IgD-negative memory B cell (primary cell): Measurements from ENCODE around the gene ADGRA1. TPM values are rescaled to one million over a fixed set of nuclear protein-coding genes. Genes with fewer than 3 reads are reported as not detected.
"Not testable (repeated sequence)": the region's sequence is repeated elsewhere in the genome, so short reads cannot be mapped to it uniquely, and the experiment has no call there.

Experiments
- H3K27ac Mint-ChIP-seq, 3 donors: one replicate each; pipeline ENCODE4 v1.8.0; 2020 to 2022; ENCODE audit warnings: mild to moderate bottlenecking in 3 of 3, mixed read lengths in 3 of 3, moderate library complexity in 1 of 3
- H3K27me3 Mint-ChIP-seq: one replicate; pipeline ENCODE4 v1.8.0; 2021; ENCODE audit warnings: mixed read lengths
- H3K36me3 Mint-ChIP-seq: one replicate; pipeline ENCODE4 v1.8.0; 2020; ENCODE audit warnings: mild to moderate bottlenecking, mixed read lengths
- H3K4me1 Mint-ChIP-seq, 3 donors: one replicate each; pipeline ENCODE4 v1.8.0; 2020 to 2022; ENCODE audit warnings: mixed read lengths in 3 of 3, mild to moderate bottlenecking in 1 of 3
- H3K4me3 Mint-ChIP-seq, 4 donors: one replicate each; pipeline ENCODE4 v1.8.0; 2020 to 2022; ENCODE audit warnings: mild to moderate bottlenecking in 4 of 4, mixed read lengths in 4 of 4, moderate library complexity in 3 of 4
- H3K9me3 Mint-ChIP-seq, 3 donors: one replicate each; pipeline ENCODE4 v1.8.0; 2020 to 2021; ENCODE audit warnings: mixed read lengths in 3 of 3, mild to moderate bottlenecking in 1 of 3
- polyA plus RNA-seq: library from polyadenylated mRNA; unstranded; fragments of 300-500 nt; fragmentation: Illumina TruSeq; gene quantifications from one replicate; pipeline ENCODE4 v1.2.3, GENCODE V29; 2021

The ADGRA1 gene
- polyA plus RNA-seq, 1 donor from 2014 or later: not detected

- Mint-ChIP-seq H3K4me1 (no peaks in the 10 kb centered on the region), H3K27me3 (no peaks in the 10 kb centered on the region), H3K27ac (no peak overlapping the region), H3K9me3 (no peaks in the 10 kb centered on the region), H3K4me3 (no peak overlapping the region), H3K36me3 (no peaks in the 10 kb centered on the region)
These were observed 39.5 kb upstream of the ADGRA1 start for GRCh38 chr10:133048266-133048665.

- Mint-ChIP-seq H3K9me3 (no peaks in the 10 kb centered on the region), H3K27ac (no peak overlapping the region), H3K4me3 (no peak overlapping the region), H3K27me3 (no peaks in the 10 kb centered on the region), H3K36me3 (no peaks in the 10 kb centered on the region), H3K4me1 (no peaks in the 10 kb centered on the region)
These were observed 38.8 kb upstream of the ADGRA1 start for GRCh38 chr10:133048926-133049325.

- H3K4me3 Mint-ChIP-seq: no peak overlapping the region
- H3K27ac Mint-ChIP-seq: no peak overlapping the region
- H3K36me3 Mint-ChIP-seq: no peaks in the 10 kb centered on the region
- H3K4me1 Mint-ChIP-seq: no peaks in the 10 kb centered on the region
- H3K27me3 Mint-ChIP-seq: no peaks in the 10 kb centered on the region
- H3K9me3 Mint-ChIP-seq: no peaks in the 10 kb centered on the region
These were observed 38.1 kb upstream of the ADGRA1 start for GRCh38 chr10:133049639-133050038.

GRCh38 chr10:133050371-133050770 is 37.4 kb upstream of the ADGRA1 start:
- H3K27ac Mint-ChIP-seq: no peak overlapping the region
- no peak overlapping the region for H3K4me3 Mint-ChIP-seq
- peaks cover 1% of the 10 kb centered on the region for H3K27me3 Mint-ChIP-seq
- H3K36me3 Mint-ChIP-seq: no peaks in the 10 kb centered on the region
- H3K4me1 Mint-ChIP-seq: no peaks in the 10 kb centered on the region
- H3K9me3 Mint-ChIP-seq: no peaks in the 10 kb centered on the region

- Mint-ChIP-seq H3K9me3 (no peaks in the 10 kb centered on the region), H3K4me1 (no peaks in the 10 kb centered on the region), H3K27me3 (peaks cover 6% of the 10 kb centered on the region), H3K27ac (no peak overlapping the region), H3K4me3 (no peak overlapping the region), H3K36me3 (no peaks in the 10 kb centered on the region)
These were observed 35.6 kb upstream of the ADGRA1 start for GRCh38 chr10:133052076-133052475.

- not testable (repeated sequence) for H3K9me3 Mint-ChIP-seq, H3K27me3 Mint-ChIP-seq, H3K36me3 Mint-ChIP-seq, H3K4me3 Mint-ChIP-seq, H3K4me1 Mint-ChIP-seq, H3K27ac Mint-ChIP-seq
These were observed 34.1 kb upstream of the ADGRA1 start for GRCh38 chr10:133053527-133054133.

GRCh38 chr10:133055470-133055869 is 32.3 kb upstream of the ADGRA1 start:
- H3K9me3 Mint-ChIP-seq: no peaks in the 10 kb centered on the region
- H3K4me1 Mint-ChIP-seq: peaks cover 0 to 2% (median 0%) of the 10 kb centered on the region in 3 donors
- no peaks in the 10 kb centered on the region for H3K36me3 Mint-ChIP-seq
- H3K27me3 Mint-ChIP-seq: peaks cover 6% of the 10 kb centered on the region
- H3K4me3 Mint-ChIP-seq: no peak overlapping the region
- peak overlapping the region in 1 of 3 donors; percentile 43 for H3K27ac Mint-ChIP-seq

- H3K27ac Mint-ChIP-seq: no peak overlapping the region
- no peak overlapping the region for H3K4me3 Mint-ChIP-seq
- no peaks in the 10 kb centered on the region for H3K36me3 Mint-ChIP-seq
These were observed 31.7 kb upstream of the ADGRA1 start for GRCh38 chr10:133056001-133056400.

GRCh38 chr10:133056651-133057178 is 31.0 kb upstream of the ADGRA1 start:
- Mint-ChIP-seq H3K27me3 (peaks cover 6% of the 10 kb centered on the region), H3K4me1 (peaks cover 0 to 2% (median 0%) of the 10 kb centered on the region in 3 donors), H3K27ac (no peak overlapping the region), H3K4me3 (no peak overlapping the region), H3K9me3 (no peaks in the 10 kb centered on the region), H3K36me3 (no peaks in the 10 kb centered on the region)

More at GRCh38 chr10:133056001-133056400, 31.7 kb upstream of the ADGRA1 start:
- no peaks in the 10 kb centered on the region for H3K9me3 Mint-ChIP-seq
- H3K4me1 Mint-ChIP-seq: peaks cover 0 to 2% (median 0%) of the 10 kb centered on the region in 3 donors
- peaks cover 6% of the 10 kb centered on the region for H3K27me3 Mint-ChIP-seq

- Mint-ChIP-seq H3K4me3 (no peak overlapping the region), H3K27ac (no peak overlapping the region), H3K27me3 (peaks cover 6% of the 10 kb centered on the region)
These were observed 29.2 kb upstream of the ADGRA1 start for GRCh38 chr10:133058331-133059092.

GRCh38 chr10:133059093-133059470 is 28.6 kb upstream of the ADGRA1 start:
- H3K4me3 Mint-ChIP-seq: no peak overlapping the region
- no peak overlapping the region for H3K27ac Mint-ChIP-seq
- no peaks in the 10 kb centered on the region for H3K9me3 Mint-ChIP-seq

More at GRCh38 chr10:133058331-133059092, 29.2 kb upstream of the ADGRA1 start:
- H3K36me3 Mint-ChIP-seq: no peaks in the 10 kb centered on the region
- H3K9me3 Mint-ChIP-seq: no peaks in the 10 kb centered on the region
- H3K4me1 Mint-ChIP-seq: peaks cover 0 to 2% (median 0%) of the 10 kb centered on the region in 3 donors

GRCh38 chr10:133059571-133059970 is 28.2 kb upstream of the ADGRA1 start:
- Mint-ChIP-seq H3K27me3 (peaks cover 6% of the 10 kb centered on the region), H3K36me3 (no peaks in the 10 kb centered on the region), H3K9me3 (no peaks in the 10 kb centered on the region), H3K27ac (no peak overlapping the region), H3K4me1 (peaks cover 0 to 2% (median 0%) of the 10 kb centered on the region in 3 donors), H3K4me3 (no peak overlapping the region)

More at GRCh38 chr10:133059093-133059470, 28.6 kb upstream of the ADGRA1 start:
- Mint-ChIP-seq H3K4me1 (peaks cover 0 to 2% (median 0%) of the 10 kb centered on the region in 3 donors), H3K27me3 (peaks cover 6% of the 10 kb centered on the region), H3K36me3 (no peaks in the 10 kb centered on the region)

GRCh38 chr10:133060022-133060421 is 27.7 kb upstream of the ADGRA1 start:
- peaks cover 6% of the 10 kb centered on the region for H3K27me3 Mint-ChIP-seq
- no peaks in the 10 kb centered on the region for H3K9me3 Mint-ChIP-seq
- H3K4me1 Mint-ChIP-seq: peaks cover 0 to 2% (median 1%) of the 10 kb centered on the region in 3 donors
- no peaks in the 10 kb centered on the region for H3K36me3 Mint-ChIP-seq
- H3K27ac Mint-ChIP-seq: no peak overlapping the region
- no peak overlapping the region for H3K4me3 Mint-ChIP-seq

GRCh38 chr10:133060466-133060865 is 27.3 kb upstream of the ADGRA1 start:
- no peak overlapping the region for H3K27ac Mint-ChIP-seq
- peaks cover 4% of the 10 kb centered on the region for H3K27me3 Mint-ChIP-seq
- peaks cover 0 to 2% (median 1%) of the 10 kb centered on the region in 3 donors for H3K4me1 Mint-ChIP-seq
- H3K9me3 Mint-ChIP-seq: no peaks in the 10 kb centered on the region
- no peaks in the 10 kb centered on the region for H3K36me3 Mint-ChIP-seq
- no peak overlapping the region for H3K4me3 Mint-ChIP-seq

GRCh38 chr10:133060881-133061280 is 26.8 kb upstream of the ADGRA1 start:
- Mint-ChIP-seq H3K27ac (no peak overlapping the region), H3K4me1 (peaks cover 0 to 2% (median 1%) of the 10 kb centered on the region in 3 donors), H3K36me3 (no peaks in the 10 kb centered on the region), H3K9me3 (no peaks in the 10 kb centered on the region), H3K4me3 (no peak overlapping the region), H3K27me3 (peaks cover 4% of the 10 kb centered on the region)
